HG03045 (cell line): Measurements from ENCODE around the gene FRMD5.

Experiments
- ATAC-seq: cut with Tn5 transposase; IDR thresholded peaks from one replicate; pipeline ENCODE4 v1.9.1; 2021; ENCODE audit warnings: mild to moderate bottlenecking, moderate library complexity; ENCODE audit not compliant: unreplicated experiment

The FRMD5 gene

GRCh38 chr15:43901495-43901894 is 293.6 kb downstream of the FRMD5 start:
- ATAC-seq, result no peak

DNA sequence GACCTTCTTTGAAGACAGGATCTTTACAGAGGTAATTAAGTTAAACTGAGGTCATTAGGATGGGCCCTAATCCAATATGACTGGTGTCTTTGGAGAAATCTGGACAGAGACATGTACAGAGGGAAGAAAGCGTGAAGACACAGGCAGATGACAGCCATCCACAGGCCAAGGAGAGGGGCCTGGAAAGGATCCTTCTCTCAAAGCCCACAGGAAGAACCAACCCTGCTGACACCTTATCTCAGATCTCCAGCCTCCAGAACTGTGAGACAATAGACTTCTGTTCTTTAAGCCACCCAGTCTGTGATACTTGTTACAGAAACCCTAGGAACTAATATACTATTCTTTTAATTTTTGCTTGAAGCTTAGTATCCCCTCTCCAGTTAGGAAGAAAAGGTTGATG is 294.1 kb downstream of the FRMD5 start:
- no peak for ATAC-seq

DNA sequence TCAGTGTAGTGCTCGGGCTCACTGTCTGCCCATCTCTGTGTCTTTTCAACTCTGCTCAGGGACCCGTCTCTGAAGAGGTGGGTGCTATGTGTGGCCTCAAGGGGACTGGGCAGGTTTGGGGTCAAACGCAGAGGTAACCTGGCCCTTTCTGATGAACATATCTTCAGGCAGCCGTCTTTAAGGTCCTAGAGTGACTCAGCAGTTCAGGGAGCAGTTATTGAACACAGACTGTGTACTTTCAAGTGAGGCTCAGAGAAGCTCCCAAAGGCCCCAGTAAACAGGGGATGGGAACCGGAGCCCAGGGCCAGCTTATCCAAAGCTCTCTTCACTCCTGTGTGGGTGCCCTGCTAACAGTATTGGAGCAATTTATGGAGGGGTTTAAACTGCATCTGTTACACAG is 295.1 kb downstream of the FRMD5 start:
- no peak for ATAC-seq

DNA sequence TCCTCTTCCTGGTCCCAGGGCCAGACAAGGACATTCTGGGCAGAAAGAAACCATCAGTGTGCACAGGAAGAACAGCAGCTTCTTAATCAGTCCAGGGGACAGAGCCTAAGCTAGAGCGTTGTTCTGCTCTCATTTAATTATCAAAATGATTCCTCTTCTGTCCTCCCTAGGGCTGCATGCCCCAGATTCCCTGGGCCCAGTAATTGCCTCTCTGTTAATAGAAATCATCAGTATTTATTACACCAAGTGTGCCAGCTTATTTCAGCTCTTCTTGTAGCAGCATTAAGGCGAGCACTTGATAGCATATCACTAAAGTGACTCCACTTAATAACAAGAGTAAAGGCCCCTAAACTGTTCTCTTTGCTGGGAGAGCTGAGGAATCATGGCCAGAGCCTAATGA is 296.2 kb downstream of the FRMD5 start:
- ATAC-seq, result no peak

DNA sequence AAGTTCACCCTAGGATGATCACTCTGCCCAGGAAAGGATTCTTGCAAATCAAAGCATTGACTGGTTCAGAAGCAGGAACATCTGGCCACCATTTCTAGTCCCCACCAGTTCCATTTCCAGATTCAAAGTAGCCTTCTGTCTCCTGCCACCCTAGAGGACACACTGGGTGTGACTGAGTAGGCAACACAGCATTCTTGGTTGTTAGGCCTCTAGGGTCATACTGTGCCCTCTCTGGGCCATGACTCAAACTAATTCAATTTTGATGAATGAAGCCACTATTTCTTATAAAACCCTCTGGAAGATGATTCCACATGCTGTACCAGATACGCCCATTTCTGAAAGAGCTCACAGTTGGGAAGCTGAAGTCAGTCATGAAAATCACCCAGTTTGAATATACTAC is 298.5 kb downstream of the FRMD5 start:
- no peak for ATAC-seq

DNA sequence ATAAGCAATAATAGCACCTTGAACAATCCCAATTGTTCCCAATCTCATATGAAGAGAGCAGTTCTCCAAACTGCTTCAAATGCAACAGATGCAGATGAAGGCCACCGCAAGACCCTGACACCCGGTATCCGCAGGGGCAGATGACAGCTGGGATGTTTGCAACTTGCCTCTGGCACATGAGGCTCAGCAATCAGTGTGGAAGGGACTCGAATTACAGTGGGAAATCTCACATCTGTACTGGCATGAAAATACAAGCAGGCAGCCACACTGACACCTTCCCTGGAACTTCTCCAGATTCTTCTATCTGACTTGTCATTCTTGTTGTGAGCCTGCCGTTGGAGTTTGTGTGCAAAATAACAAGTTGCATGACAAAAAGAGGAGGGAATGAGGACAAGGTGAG is 299.5 kb downstream of the FRMD5 start:
- ATAC-seq, result no peak

GRCh38 chr15:43893956-43894355 is 301.1 kb downstream of the FRMD5 start:
- ATAC-seq, result no peak

DNA sequence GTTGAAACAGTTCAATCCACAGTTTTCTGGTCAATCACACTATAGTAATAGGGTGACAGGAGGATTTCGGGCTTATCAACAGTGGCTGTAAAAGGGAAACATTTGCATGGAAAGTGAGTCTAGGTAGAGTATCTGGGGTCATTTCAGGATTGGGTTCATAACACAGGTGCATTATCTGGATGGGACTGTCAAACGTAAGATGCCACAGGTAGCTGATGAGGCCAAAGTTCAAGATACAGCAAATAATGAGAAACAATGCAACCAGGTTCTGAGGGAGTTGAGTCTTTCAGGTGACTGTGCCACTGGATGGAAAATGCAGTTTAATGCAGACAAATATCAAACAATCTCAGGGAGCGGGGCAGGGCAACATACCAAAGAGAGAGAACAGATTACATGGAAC is 306.0 kb downstream of the FRMD5 start:
- no peak for ATAC-seq

DNA sequence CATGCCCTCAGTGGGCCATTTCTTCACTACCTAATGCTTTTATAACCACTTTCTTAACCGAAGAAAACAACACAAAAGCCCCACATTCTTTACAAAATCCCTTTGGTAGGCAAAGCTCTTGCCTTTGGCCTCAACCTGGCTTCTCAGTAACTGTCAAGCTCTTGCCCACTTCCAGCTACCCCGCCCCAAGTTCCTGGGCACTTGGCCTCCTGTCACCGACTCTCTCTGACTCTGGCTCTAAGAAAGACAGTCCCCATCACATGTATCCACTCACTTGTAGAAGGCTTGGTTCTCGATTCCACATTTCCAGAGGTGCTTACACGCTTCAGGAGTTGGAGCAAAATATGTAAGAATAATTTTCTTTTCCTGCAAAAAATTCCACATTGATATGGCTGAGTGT is 307.2 kb downstream of the FRMD5 start:
- ATAC-seq, result no peak

DNA sequence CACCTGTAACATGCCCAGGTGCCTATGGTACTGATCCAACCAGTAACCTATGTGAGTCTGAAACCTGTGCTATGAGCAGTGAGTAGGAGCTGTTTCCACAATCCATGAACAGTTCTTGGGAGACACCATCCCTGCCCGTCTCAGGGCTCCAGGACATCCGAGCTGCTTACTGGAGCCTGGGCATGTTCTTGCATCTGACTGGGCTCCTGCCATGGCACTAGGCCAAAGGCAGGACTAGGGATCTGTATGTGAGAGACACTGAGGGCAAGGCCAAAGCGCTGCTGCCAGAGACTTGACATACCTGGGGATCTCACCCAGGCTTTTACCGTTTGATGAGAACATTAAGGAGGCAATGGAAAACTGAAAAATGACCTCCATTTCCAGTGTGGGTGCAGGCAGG is 308.5 kb downstream of the FRMD5 start:
- ATAC-seq, result no peak

- no peak for ATAC-seq
Observed at GRCh38 chr15:43883571-43883970, 311.5 kb downstream of the FRMD5 start.

DNA sequence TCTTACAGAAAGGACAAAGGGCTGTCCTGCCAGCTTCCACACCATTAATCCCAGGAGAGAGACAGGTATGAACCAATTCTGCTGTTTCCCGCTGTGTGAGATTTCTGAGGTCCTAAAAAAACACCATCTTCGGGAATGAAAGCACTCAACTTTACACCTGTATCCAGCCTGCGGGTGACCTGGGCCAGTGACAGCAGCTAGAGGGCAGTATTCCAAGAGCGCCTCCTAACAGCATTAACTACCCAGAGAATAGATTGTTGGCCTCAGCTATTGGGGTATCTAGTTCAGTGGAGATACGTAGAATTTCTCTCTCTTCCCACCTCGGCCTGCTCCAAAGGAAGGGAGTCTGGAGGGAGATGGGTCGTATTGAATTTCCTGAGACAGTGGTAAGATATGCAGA is 313.1 kb downstream of the FRMD5 start:
- ATAC-seq, result no peak

DNA sequence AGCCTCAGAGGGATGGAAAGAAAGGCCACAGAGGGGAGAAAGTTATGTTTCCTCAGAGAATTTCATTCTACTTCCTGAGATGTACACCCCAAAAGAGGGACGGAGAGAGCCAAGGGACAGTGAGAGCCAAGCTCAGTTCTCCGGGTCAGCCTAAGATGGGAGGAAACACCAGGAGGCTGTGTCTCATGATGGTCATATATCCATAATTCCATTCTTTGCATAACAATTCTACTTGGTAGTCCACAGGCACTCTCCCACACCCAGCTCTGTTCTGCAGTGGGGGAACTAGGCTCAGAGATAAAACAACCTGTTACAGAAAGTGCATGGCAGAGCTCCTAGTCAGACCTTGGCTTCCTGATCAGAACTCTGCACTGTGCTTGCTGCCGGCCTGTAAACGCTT is 313.8 kb downstream of the FRMD5 start:
- no peak for ATAC-seq

GRCh38 chr15:43880406-43881194 is 314.5 kb downstream of the FRMD5 start:
- ATAC-seq, result no peak

GRCh38 chr15:43879386-43880355 is 315.4 kb downstream of the FRMD5 start:
- no peak for ATAC-seq

DNA sequence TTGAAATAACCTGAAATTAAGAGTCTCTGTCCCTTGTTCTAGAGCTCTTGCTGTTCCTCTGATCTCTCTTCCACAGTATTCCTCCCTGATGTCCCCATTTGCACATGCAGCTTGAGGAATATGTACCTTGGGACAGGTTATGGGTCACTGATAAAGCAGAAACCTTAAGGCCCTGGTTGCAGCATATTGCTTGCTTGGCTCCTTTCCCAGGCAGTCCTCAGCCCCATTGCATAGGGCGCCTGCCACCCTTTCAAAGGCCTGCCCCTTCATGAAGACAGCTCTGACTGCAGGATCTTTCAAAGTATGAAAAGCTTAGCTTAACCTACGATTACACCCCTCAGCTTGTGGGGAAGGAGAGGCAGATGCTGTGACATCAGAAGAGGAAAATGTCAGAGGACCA is 316.6 kb downstream of the FRMD5 start:
- ATAC-seq, result no peak

- no peak for ATAC-seq
Observed at GRCh38 chr15:43877371-43877770, 317.7 kb downstream of the FRMD5 start.

DNA sequence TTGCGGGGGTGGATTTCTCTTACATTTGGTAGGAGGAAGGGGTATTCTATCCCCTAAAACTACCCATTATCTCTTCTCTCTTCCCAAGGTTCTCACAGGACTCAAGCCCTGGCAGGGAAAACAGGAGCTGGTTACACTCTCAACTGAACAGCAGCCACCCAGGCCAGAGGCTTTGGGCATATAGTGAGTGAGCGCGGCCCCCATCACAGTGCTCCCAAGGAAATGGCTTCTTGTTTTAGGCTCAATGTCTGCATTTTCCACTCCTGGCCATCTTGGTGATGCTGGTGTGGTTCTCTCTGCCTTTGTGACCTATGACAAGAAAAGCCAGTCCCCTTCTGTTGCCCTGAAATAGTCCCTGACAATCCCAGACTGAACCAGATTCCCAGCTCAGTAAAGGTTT is 318.2 kb downstream of the FRMD5 start:
- no peak for ATAC-seq

DNA sequence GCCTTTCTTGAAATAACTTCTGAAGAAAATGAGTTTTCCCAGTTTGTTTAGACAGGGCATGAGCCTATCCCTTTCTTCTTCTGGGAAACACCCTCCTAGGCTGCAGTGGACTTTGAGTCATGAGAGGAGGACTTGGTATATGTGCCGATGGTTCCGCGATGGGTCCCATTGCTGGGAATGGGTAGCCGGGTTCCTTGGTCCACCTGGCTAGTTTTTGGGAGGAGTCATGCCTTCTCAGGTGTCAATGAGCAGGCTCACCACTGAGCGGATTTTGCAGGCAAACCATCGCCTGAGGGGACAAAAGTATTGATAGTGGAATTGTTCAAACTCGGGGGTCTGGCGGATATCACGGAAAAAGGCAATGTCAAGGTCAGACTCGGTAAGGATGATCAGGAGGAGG is 321.4 kb downstream of the FRMD5 start:
- ATAC-seq, result no peak

- ATAC-seq, result no peak
Observed at GRCh38 chr15:43872416-43873020, 322.6 kb downstream of the FRMD5 start.

DNA sequence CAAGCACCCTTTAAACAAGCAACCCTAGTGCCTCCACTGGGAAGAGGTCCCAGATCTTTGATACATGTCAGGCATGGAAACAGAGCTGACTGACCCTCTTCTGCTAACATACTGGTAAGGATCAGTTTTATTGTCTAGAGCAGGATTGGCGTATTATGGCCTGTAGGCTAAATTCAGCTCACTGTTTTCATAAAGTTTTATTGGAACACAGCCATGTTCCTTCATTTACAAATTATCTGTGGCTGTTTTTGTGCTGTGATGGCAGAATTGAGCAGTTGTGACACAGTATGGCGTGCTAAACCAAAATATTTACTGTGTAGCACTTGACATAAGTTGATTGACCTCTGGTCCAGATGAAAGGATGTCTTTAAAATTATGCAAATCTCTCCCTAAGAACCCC is 323.2 kb downstream of the FRMD5 start:
- no peak for ATAC-seq

DNA sequence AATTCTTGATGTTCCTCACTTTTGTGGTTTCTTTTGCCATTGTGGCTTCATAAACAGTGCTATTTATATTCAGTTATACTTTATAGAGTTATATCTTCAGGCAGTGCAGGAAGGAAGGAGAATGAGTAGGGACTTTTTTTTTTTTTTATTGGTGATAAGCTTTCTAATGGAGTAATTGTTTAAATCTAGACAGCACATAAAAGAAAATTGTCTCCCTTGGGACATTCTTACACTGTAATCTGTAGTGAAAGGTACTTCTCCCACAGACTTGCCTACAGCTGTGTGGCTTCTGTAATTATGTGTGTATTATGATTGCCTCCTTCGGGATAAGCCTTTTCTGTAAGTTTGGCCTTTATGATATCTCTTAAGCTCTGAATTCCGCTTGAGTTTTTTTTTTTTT is 326.7 kb downstream of the FRMD5 start:
- no peak for ATAC-seq
